T-helper 1 cell treated with Interleukin-12 subunit alpha and Interleukin-12 subunit beta and Interleukin-4 antibody, amounts not matched to agents 30 ng/mL and 1 ng/mL, for 36 hours (primary cell): Measurements from ENCODE around the gene AMZ1. TPM values are rescaled to one million over a fixed set of nuclear protein-coding genes. Genes with fewer than 3 reads are reported as not detected.
"Not testable (repeated sequence)": the region's sequence is repeated elsewhere in the genome, so short reads cannot be mapped to it uniquely, and the experiment has no call there.

Experiments
- intact Hi-C: fragments of 100-400 bp; cut with micrococcal nuclease; formaldehyde crosslinking; loops from one replicate; pipeline ENCODE4 v1.15.1; 2024
- total RNA-seq: library from RNA; stranded (reverse); gene quantifications from 2 replicates; pipeline ENCODE4 v1.2.3, GENCODE V29; 2022

Gene AMZ1
- total RNA-seq, 1 donor from 2014 or later: 0.27 TPM

- intact Hi-C loops: no loop called here
Measured at GRCh38 chr7:2738766-2739549, 51.0 kb downstream of the AMZ1 start.

GRCh38 chr7:2743523-2744185, 55.7 kb downstream of the AMZ1 start:
- intact Hi-C loops: not testable (repeated sequence)

GRCh38 chr7:2748684-2749083, 60.7 kb downstream of the AMZ1 start:
- intact Hi-C loops: not testable (repeated sequence)

- intact Hi-C loops: no loop called here
Measured at GRCh38 chr7:2750004-2750407, 62.0 kb downstream of the AMZ1 start.

- intact Hi-C loops: no loop called here
Measured at GRCh38 chr7:2751086-2751485, 63.1 kb downstream of the AMZ1 start.

GRCh38 chr7:2753148-2753547, 65.1 kb downstream of the AMZ1 start:
- intact Hi-C loops: no loop called here

- intact Hi-C loops: no loop called here
Measured at GRCh38 chr7:2754086-2754485, 66.1 kb downstream of the AMZ1 start.

- intact Hi-C loops: loop anchor here (5.0 kb wide), 1 partner anchor 312 kb away; no protein-coding TSS in a partner anchor
Measured at GRCh38 chr7:2754912-2755311, 66.9 kb downstream of the AMZ1 start.

- intact Hi-C loops: loop anchor here (5.0 kb wide), 1 partner anchor 312 kb away; no protein-coding TSS in a partner anchor
Measured at GRCh38 chr7:2755531-2755930, 67.5 kb downstream of the AMZ1 start.

GRCh38 chr7:2757361-2757903, 69.4 kb downstream of the AMZ1 start:
- intact Hi-C loops: loop anchor here (5.0 kb wide), 1 partner anchor 310 kb away; no protein-coding TSS in a partner anchor

GRCh38 chr7:2757904-2758672, 70.1 kb downstream of the AMZ1 start:
- intact Hi-C loops: loop anchor here (1.0 to 5.0 kb wide), 11 partner anchors 15 to 334 kb away; partner anchors contain the start of genes CARD11, GNA12 and TTYH3

- intact Hi-C loops: loop anchor here (1.0 to 5.0 kb wide), 11 partner anchors 14 to 333 kb away; partner anchors contain the start of genes CARD11, GNA12 and TTYH3
Measured at GRCh38 chr7:2758673-2759616, 70.9 kb downstream of the AMZ1 start.

- intact Hi-C loops: loop anchor here (2.0 to 5.0 kb wide), 3 partner anchors 237 to 308 kb away; partner anchors contain the start of gene CARD11
Measured at GRCh38 chr7:2759736-2760097, 71.7 kb downstream of the AMZ1 start.

GRCh38 chr7:2760098-2760889, 72.3 kb downstream of the AMZ1 start:
- intact Hi-C loops: no loop called here

- intact Hi-C loops: no loop called here
Measured at GRCh38 chr7:2761131-2761624, 73.2 kb downstream of the AMZ1 start.

- intact Hi-C loops: no loop called here
Measured at GRCh38 chr7:2761801-2762497, 73.9 kb downstream of the AMZ1 start.

GRCh38 chr7:2763597-2763996, 75.6 kb downstream of the AMZ1 start:
- intact Hi-C loops: no loop called here

- intact Hi-C loops: no loop called here
Measured at GRCh38 chr7:2764621-2765020, 76.6 kb downstream of the AMZ1 start.
